ENCODE data around the gene RPLP2. TPM values are rescaled to one million over a fixed set of nuclear protein-coding genes. Genes with fewer than 3 reads are reported as not detected.
A peak's percentile ranks its signal among the peaks of the same experiment; 100 is the strongest.

Gene RPLP2
- total and polyA plus RNA-seq, 7 experiments from 2014 or later = 2,266 to 5,944 (median 4,844) TPM

DNA sequence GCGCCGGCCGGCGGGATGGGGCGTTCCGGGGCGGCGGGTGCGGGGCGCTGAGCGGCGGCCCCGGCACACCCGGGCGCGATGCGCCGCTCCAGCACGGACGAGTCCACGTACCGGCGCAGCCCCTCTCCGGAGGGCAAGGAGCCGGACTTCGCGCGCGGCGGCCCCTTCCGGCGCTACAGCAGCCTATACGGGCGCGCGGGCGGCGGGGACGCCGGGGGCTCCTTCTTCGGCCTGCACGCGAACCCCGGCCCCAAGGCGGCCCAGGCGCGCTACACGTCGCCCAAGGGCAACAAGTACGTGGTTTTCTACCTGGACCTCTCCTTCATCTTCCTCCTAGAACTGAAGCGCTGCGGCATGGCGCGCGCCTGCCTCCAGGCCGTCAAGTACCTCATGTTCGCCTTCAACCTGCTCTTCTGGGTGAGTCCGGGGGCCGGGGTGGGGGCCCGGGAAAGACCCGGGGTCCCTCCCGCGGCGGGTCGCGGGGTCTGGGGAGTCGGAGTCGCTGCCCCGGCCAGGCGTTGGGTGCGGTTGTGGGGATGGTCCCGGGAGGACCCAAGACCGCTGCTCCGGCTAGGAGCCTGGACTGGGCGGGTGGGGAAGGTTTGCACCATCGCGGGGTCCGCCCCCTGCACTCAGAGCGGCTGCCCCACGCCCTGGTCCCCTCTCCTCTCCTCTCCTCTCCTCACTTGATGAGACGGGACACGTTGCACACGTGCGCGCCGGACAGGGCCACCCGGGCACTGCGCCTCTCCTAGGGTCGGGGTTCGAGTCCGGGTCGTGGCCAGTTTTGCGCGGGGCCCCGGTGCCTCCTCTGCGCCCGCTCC lies 40.4 kb downstream of the RPLP2 start:
- intact Hi-C loops (cut with micrococcal nuclease) = loop anchor here (2.0 to 10.0 kb wide), 4 partner anchors 61 to 535 kb away; partner anchors contain the start of genes CHID1 (in 2 of the 2) and BRSK2 (in 1 of the 2)
- Mint-ChIP-seq H3K4me1 (peaks cover 0 to 9% (median 3%) of the 10 kb centered on the region in 7 donors), H3K27ac (no peak overlapping the region), H3K9me3 (no peaks in the 10 kb centered on the region), H3K27me3 (peaks cover 0 to 10% (median 0%) of the 10 kb centered on the region in 5 donors), H3K36me3 (no peaks in the 10 kb centered on the region), H3K4me3 (peak overlapping the region in 9 of 10 donors; percentile 27 to 81 (median 62))
- H3K27me3 ChIP-seq (ENCODE audit: control insufficient read depth in 2 of 2, insufficient read depth in 2 of 2, low read length in 2 of 2) = peaks cover 0 to 6% of the 10 kb centered on the region in 2 donors
- no peaks in the 10 kb centered on the region for H3K36me3 ChIP-seq (ENCODE audit: control insufficient read depth in 2 of 3, insufficient read depth in 3 of 3, low read length in 3 of 3)
- peaks cover 5 to 7% of the 10 kb centered on the region in 2 donors for H3K4me1 ChIP-seq (ENCODE audit: control insufficient read depth in 2 of 2, insufficient read depth in 2 of 2, low read length in 2 of 2)
- H3K4me3 ChIP-seq (ENCODE audit: low read length) = no peak overlapping the region
- H3K27ac ChIP-seq (ENCODE audit: low read depth, low read length) = no peak overlapping the region
- no peak for DNase-seq
- H3K9me3 ChIP-seq (ENCODE audit: control insufficient read depth in 2 of 3, low read length in 3 of 3) = no peaks in the 10 kb centered on the region
- ChIA-PET CTCF (interaction anchor here (2.9 kb wide), 1 partner anchor 200 kb away, joined by 19 read pairs; no protein-coding TSS in a partner anchor), POLR2A (no interaction called here)
- no peak for ATAC-seq

DNA sequence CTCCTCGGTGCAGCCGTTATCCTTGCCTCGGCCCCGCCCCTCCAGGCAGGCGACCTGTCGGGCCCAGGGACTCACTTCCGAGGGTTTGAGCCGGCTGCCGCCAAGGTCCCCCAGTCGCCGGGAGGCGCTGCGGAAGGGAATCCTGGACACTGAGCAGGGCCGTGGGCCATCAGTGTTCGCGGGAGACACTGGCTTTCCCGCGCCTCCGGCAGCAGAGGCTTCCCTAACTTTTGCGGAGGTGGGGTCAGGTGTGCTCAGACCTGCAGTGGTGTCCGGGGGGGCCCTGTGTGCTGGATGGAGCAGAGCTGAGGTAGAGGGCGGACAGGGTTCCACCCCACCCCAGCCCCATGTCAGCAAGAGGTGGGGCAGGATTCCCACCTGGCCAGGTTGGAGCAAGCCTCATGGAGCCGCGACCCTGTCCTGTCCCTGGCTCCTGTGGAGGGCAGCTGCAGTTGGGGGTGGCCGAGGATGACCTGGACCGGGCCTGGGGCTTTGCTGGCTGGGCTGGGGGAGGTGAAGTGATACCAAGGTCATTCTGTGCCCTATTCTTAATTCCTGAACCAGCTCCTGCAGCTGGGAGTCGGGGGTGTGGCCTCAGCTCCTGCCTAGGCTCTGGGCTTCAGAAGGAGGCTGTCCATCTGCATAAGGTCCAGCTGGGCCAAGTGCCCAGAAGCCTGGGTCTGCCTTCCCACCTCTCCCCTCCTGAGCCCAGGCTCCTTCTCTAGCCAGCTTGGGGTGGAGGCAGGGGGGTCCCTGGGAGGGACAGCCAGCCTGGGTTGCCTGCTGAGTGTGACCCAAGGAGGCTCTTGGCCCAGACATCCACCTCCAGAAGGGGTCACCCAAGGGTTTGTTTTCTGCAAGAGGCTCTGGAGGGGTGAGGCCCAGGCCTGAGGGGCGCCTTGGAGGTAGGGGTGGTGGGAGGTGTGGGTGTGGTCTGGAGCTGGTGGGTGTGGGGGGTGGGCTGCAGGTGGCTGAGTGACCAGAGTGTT lies 41.3 kb downstream of the RPLP2 start:
- no peak for DNase-seq
- Mint-ChIP-seq H3K4me1 (peaks cover 0 to 9% (median 3%) of the 10 kb centered on the region in 7 donors), H3K36me3 (no peaks in the 10 kb centered on the region), H3K27ac (no peak overlapping the region), H3K4me3 (peak overlapping the region in 5 of 10 donors; percentile 12 to 75 (median 50)), H3K27me3 (peaks cover 0 to 10% (median 0%) of the 10 kb centered on the region in 5 donors), H3K9me3 (no peaks in the 10 kb centered on the region)
- H3K4me3 ChIP-seq (ENCODE audit: low read length) = no peak overlapping the region
- H3K4me1 ChIP-seq (ENCODE audit: control insufficient read depth in 2 of 2, insufficient read depth in 2 of 2, low read length in 2 of 2) = peaks cover 5 to 7% of the 10 kb centered on the region in 2 donors
- intact Hi-C loops (cut with micrococcal nuclease) = no loop called here
- H3K27ac ChIP-seq (ENCODE audit: low read depth, low read length) = no peak overlapping the region
- ChIA-PET CTCF (no interaction called here), POLR2A (no interaction called here)
- H3K9me3 ChIP-seq (ENCODE audit: control insufficient read depth in 2 of 3, low read length in 3 of 3) = no peaks in the 10 kb centered on the region
- no peak for ATAC-seq
- H3K27me3 ChIP-seq (ENCODE audit: control insufficient read depth in 2 of 2, insufficient read depth in 2 of 2, low read length in 2 of 2) = peaks cover 0 to 6% of the 10 kb centered on the region in 2 donors
- no peaks in the 10 kb centered on the region for H3K36me3 ChIP-seq (ENCODE audit: control insufficient read depth in 2 of 3, insufficient read depth in 3 of 3, low read length in 3 of 3)

DNA sequence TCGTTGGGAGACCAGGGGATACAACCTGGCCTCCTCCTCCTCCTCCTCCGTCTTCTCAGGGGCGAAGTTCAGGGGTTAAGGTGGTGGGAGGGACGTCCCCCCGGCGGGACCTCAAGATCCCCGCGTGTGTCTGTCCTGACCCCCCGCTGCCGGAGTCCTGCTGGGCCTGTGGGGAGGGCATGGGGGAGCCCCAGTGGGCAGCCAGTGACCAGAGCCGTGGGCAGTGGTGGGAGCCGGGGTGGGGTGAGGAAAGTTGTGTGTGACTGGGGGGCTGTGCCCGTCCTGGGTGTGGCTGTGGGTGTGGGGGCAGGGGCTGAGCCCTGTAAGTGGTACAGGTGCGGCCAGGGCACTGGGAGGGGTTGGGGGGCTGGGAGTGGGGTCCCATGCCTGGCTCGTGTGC lies 43.0 kb downstream of the RPLP2 start:
- DNase-seq (no peak), ATAC-seq (no peak)
- no peaks in the 10 kb centered on the region for H3K36me3 Mint-ChIP-seq
- Histone ChIP-seq H3K36me3 (ENCODE audit: control insufficient read depth in 2 of 3, insufficient read depth in 3 of 3, low read length in 3 of 3) (no peaks in the 10 kb centered on the region), H3K27ac (ENCODE audit: low read depth, low read length) (no peak overlapping the region), H3K4me3 (ENCODE audit: low read length) (no peak overlapping the region), H3K27me3 (ENCODE audit: control insufficient read depth in 2 of 2, insufficient read depth in 2 of 2, low read length in 2 of 2) (peaks cover 0 to 6% of the 10 kb centered on the region in 2 donors), H3K4me1 (ENCODE audit: control insufficient read depth in 2 of 2, insufficient read depth in 2 of 2, low read length in 2 of 2) (peaks cover 5 to 7% of the 10 kb centered on the region in 2 donors), H3K9me3 (ENCODE audit: control insufficient read depth in 2 of 3, low read length in 3 of 3) (no peaks in the 10 kb centered on the region)
- peaks cover 0 to 13% (median 3%) of the 10 kb centered on the region in 7 donors for H3K4me1 Mint-ChIP-seq
- peak overlapping the region in 2 of 10 donors; percentile 29 to 31 for H3K4me3 Mint-ChIP-seq
- POLR2A ChIA-PET = no interaction called here
- intact Hi-C loops (cut with micrococcal nuclease) = no loop called here
- peaks cover 0 to 10% (median 0%) of the 10 kb centered on the region in 5 donors for H3K27me3 Mint-ChIP-seq
- CTCF ChIA-PET = no interaction called here
- no peak overlapping the region for H3K27ac Mint-ChIP-seq
- H3K9me3 Mint-ChIP-seq = no peaks in the 10 kb centered on the region

DNA sequence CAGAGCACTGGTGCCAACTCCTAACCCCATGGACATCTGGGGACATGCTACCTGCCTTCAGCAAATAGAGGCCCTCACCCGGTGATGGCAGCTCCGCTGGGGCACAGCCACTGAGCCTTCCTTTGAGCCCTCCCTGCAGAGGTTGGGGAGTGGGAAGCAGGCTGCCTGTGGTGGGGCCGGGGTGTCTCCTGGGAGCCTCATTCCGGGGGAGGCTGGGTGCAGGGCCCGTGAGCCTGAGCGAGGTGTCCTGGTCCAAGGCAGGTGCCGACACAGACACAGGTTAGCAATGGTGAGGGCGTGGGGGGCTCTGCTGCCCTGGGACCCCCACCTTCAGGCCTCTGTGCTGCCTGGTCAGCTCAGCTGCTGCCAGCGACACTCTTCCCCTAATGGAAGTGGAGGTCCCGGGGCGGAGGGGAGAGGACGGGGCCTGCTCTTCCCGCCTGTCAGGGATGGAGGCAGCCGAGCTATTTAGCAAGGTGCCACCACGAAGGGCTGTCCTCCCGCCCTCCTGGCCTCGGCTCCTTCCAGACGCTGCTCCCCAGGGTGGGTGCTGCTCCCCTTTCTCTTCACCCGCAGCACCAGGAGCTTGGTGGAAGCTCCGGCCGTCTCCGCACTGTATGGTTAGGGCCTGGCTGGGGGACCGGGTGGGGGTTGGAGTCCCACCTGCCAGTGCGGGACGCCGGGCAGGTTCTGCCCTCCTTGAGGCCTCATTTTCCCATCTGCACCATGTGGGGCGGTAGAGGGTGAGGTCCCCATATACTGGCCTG lies 44.1 kb downstream of the RPLP2 start:
- intact Hi-C loops (cut with micrococcal nuclease) = no loop called here
- H3K4me3 Mint-ChIP-seq = no peak overlapping the region
- H3K9me3 Mint-ChIP-seq = no peaks in the 10 kb centered on the region
- H3K36me3 Mint-ChIP-seq = no peaks in the 10 kb centered on the region
- no peak overlapping the region for H3K27ac Mint-ChIP-seq
- DNase-seq (no peak), ATAC-seq (no peak)
- CTCF ChIA-PET = interaction anchor here (0.5 kb wide), 1 partner anchor 1227 kb away, joined by 3 read pairs; no protein-coding TSS in a partner anchor
- Histone ChIP-seq H3K9me3 (ENCODE audit: control insufficient read depth in 2 of 3, low read length in 3 of 3) (no peaks in the 10 kb centered on the region), H3K4me3 (ENCODE audit: low read length) (no peak overlapping the region), H3K36me3 (ENCODE audit: control insufficient read depth in 2 of 3, insufficient read depth in 3 of 3, low read length in 3 of 3) (no peaks in the 10 kb centered on the region), H3K4me1 (ENCODE audit: control insufficient read depth in 2 of 2, insufficient read depth in 2 of 2, low read length in 2 of 2) (peaks cover 0 to 1% of the 10 kb centered on the region in 2 donors), H3K27ac (ENCODE audit: low read depth, low read length) (no peak overlapping the region), H3K27me3 (ENCODE audit: control insufficient read depth in 2 of 2, insufficient read depth in 2 of 2, low read length in 2 of 2) (peaks cover 0 to 1% of the 10 kb centered on the region in 2 donors)
- POLR2A ChIA-PET = no interaction called here
- H3K4me1 Mint-ChIP-seq = peaks cover 0 to 9% (median 0%) of the 10 kb centered on the region in 7 donors
- H3K27me3 Mint-ChIP-seq = peaks cover 0 to 4% (median 0%) of the 10 kb centered on the region in 5 donors

DNA sequence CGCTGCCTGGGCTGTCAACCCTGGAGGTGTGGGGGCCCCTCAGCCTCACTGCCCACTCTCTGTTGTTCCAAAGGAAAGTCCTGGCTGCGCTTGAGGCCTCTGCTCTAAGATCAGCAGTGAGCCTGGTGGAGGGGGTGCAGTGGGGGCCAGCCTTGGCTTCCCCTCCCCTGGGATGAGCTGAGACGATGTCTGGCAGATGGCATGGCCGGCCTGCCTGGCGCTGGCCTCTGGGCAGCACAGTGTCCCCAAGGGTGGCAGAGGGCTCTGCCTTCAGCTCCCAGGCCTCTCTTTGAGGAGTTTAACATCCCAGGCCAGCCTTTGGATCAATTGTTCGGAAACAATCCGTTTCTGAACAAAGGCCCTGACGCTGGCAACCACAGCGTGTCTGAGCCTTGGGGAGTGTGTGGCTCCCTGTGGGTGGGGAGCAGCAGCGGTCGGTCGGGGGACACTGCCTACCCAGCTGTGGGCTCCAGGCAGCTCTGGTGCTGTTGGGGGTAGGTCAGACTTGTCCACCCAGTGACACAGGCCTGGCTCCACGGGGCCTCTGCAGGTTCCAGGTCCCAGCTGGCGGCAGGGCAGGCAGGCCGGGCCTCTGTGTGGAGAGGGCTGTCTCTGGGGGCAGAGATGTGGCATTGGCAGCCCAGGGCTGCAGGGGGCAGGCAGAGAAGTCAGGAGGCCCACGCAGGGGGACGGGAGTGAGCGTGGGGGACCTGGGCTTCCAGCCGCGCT lies 45.0 kb downstream of the RPLP2 start:
- ATAC-seq (no peak), DNase-seq (no peak)
- Histone ChIP-seq H3K9me3 (ENCODE audit: control insufficient read depth in 2 of 3, low read length in 3 of 3) (no peaks in the 10 kb centered on the region), H3K27ac (ENCODE audit: low read depth, low read length) (no peak overlapping the region), H3K36me3 (ENCODE audit: control insufficient read depth in 2 of 3, insufficient read depth in 3 of 3, low read length in 3 of 3) (no peaks in the 10 kb centered on the region), H3K27me3 (ENCODE audit: control insufficient read depth in 2 of 2, insufficient read depth in 2 of 2, low read length in 2 of 2) (no peaks in the 10 kb centered on the region), H3K4me3 (ENCODE audit: low read length) (no peak overlapping the region), H3K4me1 (ENCODE audit: control insufficient read depth in 2 of 2, insufficient read depth in 2 of 2, low read length in 2 of 2) (no peaks in the 10 kb centered on the region)
- intact Hi-C loops (cut with micrococcal nuclease) = no loop called here
- Mint-ChIP-seq H3K27ac (no peak overlapping the region), H3K9me3 (no peaks in the 10 kb centered on the region), H3K4me3 (no peak overlapping the region), H3K36me3 (no peaks in the 10 kb centered on the region), H3K4me1 (peaks cover 0 to 10% (median 0%) of the 10 kb centered on the region in 7 donors), H3K27me3 (peaks cover 0 to 2% (median 0%) of the 10 kb centered on the region in 5 donors)
- CTCF ChIA-PET = interaction anchor here (0.5 kb wide), 1 partner anchor 1226 kb away, joined by 3 read pairs; no protein-coding TSS in a partner anchor
- POLR2A ChIA-PET = no interaction called here

All from naive thymus-derived CD4-positive, alpha-beta T cell (primary cell).